Panc1 (cell line): ENCODE measurements around the gene UBASH3A.

Source experiments
- POLR2AphosphoS5 ChIP-seq: IDR thresholded peaks from 2 replicates; pipeline ENCODE4 v1.6.1; 2012; ENCODE audit warnings: mild to moderate bottlenecking, low read depth, low read length, moderate library complexity
- TF ChIP-seq, protein P1 (sequence below): fragments of 450-650 bp; IDR thresholded peaks from 2 replicates; pipeline ENCODE4 v1.5.1; 2017; ENCODE audit warnings: mild to moderate bottlenecking
- TF ChIP-seq, protein P2 (sequence below), 2 experiments: IDR thresholded peaks; 2 replicates each; pipeline ENCODE4 v1.6.1; 2011 to 2012; ENCODE audit warnings: low read depth in 2 of 2, control low read depth in 1 of 2, low read length in 1 of 2, mild to moderate bottlenecking in 1 of 2, moderate library complexity in 1 of 2; ENCODE audit not compliant: insufficient read depth in 1 of 2

DNA sequence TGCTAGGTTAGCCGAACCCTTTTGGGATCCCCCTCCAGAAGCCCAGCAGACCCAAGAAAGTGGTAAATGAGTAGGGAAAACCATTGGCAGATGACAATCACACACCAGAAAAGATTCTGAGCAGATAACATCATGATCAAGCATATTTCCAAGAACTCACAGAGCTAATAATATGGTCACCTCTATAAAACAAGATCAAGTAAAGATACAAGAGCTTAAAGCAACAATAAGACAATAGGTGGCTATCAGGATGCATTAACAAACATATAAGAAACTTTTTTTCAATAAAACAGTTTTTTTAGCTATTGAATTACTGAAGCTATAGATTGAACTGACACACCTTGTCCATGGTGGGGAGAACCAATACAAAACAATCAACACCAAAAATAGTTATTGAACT is 29.0 kb downstream of the UBASH3A start:
- TF ChIP-seq, protein P1, sequence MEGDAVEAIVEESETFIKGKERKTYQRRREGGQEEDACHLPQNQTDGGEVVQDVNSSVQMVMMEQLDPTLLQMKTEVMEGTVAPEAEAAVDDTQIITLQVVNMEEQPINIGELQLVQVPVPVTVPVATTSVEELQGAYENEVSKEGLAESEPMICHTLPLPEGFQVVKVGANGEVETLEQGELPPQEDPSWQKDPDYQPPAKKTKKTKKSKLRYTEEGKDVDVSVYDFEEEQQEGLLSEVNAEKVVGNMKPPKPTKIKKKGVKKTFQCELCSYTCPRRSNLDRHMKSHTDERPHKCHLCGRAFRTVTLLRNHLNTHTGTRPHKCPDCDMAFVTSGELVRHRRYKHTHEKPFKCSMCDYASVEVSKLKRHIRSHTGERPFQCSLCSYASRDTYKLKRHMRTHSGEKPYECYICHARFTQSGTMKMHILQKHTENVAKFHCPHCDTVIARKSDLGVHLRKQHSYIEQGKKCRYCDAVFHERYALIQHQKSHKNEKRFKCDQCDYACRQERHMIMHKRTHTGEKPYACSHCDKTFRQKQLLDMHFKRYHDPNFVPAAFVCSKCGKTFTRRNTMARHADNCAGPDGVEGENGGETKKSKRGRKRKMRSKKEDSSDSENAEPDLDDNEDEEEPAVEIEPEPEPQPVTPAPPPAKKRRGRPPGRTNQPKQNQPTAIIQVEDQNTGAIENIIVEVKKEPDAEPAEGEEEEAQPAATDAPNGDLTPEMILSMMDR, result no peak
- TF ChIP-seq POLR2AphosphoS5, result no peak
- TF ChIP-seq, protein P2, sequence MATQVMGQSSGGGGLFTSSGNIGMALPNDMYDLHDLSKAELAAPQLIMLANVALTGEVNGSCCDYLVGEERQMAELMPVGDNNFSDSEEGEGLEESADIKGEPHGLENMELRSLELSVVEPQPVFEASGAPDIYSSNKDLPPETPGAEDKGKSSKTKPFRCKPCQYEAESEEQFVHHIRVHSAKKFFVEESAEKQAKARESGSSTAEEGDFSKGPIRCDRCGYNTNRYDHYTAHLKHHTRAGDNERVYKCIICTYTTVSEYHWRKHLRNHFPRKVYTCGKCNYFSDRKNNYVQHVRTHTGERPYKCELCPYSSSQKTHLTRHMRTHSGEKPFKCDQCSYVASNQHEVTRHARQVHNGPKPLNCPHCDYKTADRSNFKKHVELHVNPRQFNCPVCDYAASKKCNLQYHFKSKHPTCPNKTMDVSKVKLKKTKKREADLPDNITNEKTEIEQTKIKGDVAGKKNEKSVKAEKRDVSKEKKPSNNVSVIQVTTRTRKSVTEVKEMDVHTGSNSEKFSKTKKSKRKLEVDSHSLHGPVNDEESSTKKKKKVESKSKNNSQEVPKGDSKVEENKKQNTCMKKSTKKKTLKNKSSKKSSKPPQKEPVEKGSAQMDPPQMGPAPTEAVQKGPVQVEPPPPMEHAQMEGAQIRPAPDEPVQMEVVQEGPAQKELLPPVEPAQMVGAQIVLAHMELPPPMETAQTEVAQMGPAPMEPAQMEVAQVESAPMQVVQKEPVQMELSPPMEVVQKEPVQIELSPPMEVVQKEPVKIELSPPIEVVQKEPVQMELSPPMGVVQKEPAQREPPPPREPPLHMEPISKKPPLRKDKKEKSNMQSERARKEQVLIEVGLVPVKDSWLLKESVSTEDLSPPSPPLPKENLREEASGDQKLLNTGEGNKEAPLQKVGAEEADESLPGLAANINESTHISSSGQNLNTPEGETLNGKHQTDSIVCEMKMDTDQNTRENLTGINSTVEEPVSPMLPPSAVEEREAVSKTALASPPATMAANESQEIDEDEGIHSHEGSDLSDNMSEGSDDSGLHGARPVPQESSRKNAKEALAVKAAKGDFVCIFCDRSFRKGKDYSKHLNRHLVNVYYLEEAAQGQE (IDR thresholded peaks at IDR 0.05; ENCODE audit: insufficient read depth in 1 of 2, low read depth in 2 of 2, low read length in 1 of 2), result no peak
